HG03432 (cell line): ENCODE data around the gene HMGCS1.
"Not testable (repeated sequence)": the region's sequence is repeated elsewhere in the genome, so short reads cannot be mapped to it uniquely, and the experiment has no call there.

Source experiments
- ATAC-seq: cut with Tn5 transposase; IDR thresholded peaks from one replicate; pipeline ENCODE4 v1.9.1; 2021; ENCODE audit warnings: mild to moderate bottlenecking, moderate library complexity; ENCODE audit not compliant: unreplicated experiment

The HMGCS1 gene

DNA sequence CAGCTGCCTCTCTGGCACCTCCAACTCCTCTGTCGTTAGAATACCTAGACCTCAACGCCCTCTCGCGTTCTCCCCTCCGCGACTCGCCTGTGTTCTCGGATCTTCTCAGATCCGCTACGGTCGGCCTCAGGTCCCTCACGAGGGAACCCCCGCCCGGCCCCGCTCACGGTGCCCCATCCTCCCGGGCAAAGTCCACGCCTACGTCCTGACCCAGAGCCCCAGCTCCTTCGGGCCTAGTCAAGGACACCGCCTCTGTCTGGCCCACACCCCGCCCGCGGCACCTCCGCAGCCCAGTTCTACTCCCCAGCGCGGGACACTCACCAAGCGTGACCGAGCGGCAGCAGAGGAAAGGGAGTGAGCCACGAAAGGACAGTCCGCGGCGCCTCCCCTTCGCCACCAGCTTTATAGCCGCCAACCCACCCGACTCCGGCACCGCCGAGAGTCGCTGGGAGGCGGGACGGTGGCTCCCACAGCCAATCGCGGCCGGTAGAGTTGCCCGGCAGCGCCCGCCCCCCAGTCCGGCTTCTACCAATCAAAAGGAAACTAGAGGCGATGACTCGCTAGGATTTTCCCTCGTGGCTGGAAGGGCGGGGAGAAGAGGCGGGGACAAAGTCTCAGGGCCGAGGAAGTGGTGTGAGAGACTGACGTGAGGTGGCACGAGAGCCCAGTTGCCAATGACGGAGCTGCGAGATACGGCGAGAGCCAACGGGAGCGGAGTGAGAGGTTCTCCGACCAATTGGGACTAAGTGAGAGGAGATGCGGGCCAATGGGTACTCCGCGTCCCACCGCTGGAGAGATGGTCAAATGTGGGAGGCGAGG, at the start of gene HMGCS1:
Gene HMGCS1 (minus strand): TSS at position 378 of the 819 bp plus-strand sequence. CDS start 14,447 bp downstream, outside the sequence.
- ATAC-seq = peak; percentile 95

DNA sequence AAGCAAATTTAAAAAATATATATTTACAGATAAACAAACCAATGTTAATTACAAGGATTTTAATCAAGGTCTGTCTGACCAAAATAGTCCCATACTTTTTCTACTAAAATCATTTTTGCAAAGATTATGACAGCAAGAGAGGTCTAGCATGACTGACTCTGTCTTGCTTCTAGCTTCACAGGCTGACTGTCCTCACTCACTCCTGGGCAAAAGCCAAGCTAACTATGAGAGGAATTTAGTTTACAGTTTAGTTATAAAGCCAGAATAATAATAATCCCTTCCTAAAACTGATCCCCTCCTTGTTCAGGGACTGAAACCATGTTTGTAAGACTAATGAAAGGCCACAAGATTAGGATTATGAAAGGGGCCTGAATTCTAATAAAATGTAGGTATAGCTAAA, 45.5 kb upstream of the HMGCS1 start:
- no peak for ATAC-seq

DNA sequence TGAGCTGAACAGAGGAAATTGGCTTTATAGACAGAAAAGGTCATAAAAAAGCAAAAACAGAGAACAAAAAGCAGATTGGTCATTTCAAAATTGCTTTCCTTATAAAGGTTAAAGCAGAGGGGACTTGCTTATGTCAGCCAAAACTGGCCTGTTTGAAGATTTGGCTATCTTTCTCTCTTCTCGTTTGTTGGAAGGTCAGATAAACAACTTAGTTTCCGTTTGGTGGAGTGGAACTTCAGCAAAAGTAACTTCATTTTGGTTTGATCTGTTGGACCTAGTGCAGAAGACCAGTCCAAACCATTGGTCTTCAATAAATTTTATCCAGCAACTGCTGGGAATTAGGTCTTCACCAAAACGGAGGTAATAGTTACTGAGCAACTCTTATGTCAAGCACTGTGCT, 45.1 kb upstream of the HMGCS1 start:
- ATAC-seq = no peak

DNA sequence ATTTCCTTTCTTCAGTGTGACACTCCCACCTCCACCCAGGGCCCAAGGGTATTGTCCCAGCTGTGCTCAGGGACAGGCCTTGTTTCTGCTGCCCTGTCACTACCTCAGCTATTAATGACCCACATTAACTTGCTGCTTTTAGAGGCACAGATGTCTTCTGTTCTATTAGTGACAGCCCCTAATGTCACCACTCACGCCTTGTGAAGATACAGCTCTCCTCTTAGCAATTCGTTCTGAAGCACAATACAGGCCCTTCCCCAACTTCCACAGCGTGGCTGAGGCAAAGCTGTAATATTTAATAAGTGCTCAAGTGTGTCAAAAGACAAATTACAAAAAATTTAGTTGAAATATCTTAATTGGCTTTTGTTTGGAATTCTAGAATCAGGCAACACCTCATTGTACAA, 44.7 kb upstream of the HMGCS1 start:
- ATAC-seq = no peak

DNA sequence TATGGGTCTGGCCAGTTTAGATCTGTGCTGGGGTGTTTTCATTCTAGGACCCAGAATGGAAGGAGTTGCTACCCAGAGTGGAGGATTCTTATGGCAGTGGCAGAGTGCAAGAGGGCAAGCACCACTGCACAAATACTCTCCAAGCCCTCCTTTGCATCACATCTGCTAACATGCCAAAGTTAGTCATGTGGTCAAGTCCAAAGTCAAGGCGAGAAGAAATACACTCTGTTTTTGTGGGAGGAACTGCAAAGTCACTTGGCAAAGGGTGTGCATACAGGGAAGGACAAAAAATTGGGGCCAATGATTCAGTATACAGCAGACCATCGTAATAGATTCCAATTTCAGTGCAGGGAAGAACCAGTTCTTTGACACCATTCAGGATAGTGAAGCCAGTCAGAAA, 43.9 kb upstream of the HMGCS1 start:
- ATAC-seq = no peak

DNA sequence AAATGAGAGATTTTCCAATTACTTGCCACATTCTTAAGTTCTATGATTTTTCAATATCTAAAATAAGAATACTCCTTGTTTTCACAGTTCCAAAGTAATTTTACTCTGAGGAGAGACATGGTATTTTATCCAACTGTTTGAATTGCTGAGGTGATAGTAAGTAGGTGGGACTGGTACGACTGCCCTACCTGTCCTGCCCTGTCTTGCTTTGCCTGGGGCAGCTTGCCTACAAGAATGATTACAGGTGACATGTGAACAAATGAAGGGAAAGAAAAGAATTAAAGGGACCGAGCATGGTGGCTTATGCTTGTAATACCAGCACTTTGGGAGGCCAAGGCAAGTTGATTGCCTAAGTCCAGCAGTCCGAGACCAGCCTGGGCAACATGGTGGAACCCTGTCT, 41.6 kb upstream of the HMGCS1 start:
- no peak for ATAC-seq

DNA sequence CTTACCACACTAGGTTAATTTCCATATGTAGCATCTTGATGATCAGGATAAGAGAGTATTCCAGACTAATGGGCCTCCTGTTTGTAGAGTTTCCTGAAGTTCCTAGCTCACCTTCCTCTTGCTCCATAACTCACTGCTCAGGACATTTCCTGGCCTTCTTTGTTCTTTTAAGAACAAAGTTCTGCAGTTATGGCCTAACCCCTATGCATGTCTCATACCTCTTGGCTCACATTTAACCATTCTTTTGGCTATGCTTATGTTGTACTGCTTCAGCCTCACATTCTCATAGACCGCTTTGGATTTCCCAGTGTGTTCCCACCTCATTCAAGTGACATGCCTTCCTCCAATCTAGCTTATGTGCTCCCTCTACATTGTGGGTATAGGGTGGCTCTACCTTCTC, 40.5 kb upstream of the HMGCS1 start:
- no peak for ATAC-seq

DNA sequence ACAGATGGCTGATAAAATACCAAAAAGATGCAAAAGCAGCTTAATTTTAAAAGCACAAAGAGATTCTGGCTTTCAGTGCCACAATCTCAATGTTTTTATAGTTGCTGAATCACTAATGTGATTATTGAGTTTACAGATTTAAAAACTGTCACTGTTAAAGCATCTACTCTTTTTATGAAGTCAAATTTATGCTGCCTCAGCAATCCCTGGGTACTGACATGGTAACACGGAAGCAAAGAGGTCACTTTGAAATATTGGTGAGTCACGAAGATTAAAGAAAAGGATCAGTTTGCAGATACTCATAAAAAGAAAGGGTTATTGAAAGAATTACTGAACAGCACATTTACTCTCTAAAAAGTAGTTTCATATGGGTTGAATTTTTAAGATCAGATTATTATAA, 39.7 kb upstream of the HMGCS1 start:
- ATAC-seq = no peak

DNA sequence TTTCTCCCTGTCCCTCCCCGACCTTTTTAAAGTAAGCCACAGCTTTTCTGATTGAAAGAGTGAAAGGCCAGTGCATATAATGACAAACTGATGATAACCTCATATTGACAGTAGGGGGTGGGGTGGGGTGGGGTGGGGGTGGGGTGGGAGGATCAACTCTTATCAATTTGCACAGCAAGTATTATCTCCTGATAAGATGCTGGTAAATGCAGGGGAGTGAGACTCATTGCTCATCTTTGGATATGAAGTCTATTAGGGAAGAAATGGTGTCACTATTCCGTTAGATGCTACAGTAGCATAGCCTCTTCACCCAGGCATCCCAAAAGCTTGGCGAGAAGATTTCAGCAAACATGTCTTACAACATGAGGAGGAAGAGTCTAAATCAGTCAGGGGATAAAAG, 38.9 kb upstream of the HMGCS1 start:
- no peak for ATAC-seq

DNA sequence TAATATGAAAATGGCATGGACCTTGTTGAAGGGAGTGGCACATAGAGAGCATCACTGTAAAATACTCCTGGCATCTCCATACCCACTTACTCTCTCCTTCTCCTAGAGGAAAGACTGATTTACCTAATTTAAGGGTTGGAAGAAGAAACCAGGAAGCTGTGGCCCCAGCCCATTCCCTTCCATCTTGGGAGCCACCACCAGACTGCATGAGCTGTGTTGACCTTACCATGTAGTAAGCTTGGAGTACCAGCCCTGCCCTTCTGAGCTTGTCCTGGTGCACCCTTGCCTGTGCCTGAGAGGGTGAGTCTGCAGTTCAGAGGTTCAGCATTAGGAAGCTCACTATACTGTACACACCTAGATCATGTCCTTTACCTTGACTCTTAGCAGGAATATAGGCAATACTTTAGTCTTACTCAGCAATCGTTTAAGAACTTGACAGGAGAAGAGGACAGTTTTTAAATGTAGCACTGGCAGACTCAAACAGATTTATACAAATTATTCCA, 35.7 kb upstream of the HMGCS1 start:
- no peak for ATAC-seq

DNA sequence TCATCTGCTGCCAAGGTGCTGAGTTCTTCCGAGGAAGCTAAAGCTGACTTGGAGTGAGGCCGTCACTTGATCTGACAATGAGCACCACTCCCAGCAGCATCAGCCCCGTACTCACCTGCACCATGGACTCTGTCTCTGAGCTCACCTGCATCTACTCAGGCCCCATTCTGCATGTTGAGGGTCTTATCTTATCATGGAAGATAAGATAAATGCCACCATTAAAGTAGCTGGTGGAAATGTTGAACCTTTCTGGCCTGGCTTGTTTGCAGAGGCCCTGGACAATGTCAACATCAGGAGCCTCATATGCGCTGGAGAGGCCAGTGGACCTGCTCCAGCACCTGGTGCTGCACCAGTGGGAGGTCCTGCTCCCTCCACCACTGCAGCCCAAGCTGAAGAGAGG, 35.0 kb upstream of the HMGCS1 start:
- no peak for ATAC-seq

DNA sequence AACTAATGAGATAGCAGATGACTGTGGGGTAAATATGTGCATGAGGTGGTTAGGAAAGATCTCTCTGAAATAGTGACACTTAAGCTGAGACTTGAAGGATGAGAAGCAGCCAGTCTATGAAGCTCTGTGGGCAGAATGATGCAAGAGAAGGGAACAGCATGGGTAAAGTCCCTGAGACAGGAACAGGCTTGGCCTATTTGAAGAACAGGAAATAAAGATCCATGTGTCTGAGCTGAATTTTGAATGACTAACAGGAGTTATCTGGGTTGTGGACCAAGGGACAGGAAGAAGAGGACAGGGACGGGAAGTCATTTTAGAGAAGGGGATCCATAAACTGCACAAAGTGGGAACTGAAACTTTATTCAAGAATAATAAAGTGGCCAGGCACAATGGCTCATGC, 25.6 kb upstream of the HMGCS1 start:
- ATAC-seq = no peak

DNA sequence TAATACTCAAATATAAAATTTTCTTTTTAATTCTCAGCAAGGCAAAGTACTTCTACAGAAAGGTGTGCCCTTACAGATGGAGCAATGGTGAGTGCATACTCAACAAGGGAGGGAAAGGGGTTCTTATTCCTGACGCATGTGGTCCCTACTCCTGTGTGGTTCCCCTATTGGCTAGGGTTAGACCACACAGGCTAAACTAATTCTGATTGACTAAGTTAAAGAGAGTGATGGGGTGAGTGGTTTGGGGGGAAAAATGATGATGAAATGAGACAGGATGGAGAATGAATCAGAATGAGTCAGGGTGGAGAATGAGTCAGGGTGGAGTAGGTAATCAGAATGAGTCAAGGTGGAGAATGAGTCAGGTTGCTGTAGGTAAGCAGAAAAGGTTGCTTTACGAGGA, 22.9 kb upstream of the HMGCS1 start:
- ATAC-seq = no peak

DNA sequence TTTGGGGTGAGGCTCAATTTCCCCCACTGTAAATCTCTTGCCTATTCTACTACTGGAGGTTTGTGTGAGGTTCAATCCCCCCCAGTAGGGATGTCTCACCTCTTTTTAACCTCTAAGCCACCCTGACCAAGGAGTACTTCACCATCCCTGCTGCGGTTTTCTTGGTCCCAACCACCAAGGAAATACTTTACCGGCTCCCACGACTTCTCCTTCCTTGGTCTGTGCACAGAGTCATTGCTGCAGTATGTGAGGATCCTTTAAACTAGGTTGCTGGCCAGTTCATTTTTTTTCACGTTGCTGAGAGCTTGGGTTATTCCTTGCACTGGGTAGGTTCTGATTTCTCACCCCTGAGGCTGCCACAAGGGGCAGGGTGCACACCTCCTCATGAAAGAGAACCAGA, 22.5 kb upstream of the HMGCS1 start:
- ATAC-seq = no peak

DNA sequence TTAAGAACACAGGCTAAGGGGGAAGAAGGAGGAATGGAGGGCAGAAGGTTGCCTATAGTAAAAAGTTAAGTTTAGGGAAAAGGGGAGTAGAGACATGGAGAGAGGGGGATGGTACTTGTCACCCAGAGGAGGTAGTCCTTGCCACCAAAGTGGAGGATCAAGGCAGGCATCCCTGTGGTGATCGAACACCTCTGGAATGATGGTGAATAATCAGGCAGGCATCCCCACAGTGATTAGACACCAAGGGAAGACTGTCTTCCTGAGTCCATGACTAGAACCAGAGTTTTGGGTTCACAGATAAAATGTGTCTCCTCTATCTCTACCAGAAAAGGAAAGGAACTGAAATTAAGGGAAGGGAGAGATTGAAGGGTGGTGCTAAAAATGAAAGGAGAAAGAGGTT, 19.2 kb upstream of the HMGCS1 start:
- no peak for ATAC-seq

DNA sequence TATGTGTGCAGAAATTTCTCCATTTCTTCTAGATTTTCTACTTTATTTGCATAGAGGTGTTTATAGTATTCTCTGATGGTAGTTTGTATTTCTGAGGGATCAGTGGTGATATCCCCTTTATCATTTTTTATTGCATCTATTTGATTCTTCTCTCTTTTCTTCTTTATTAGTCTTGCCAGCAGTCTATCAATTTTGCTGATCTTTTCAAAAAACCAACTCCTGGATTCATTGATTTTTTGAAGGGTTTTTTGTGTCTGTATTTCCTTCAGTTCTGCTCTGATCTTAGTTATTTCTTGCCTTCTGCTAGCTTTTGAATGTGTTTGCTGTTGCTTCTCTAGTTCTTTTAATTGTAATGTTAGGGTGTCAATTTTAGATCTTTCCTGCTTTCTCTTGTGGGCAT, 12.4 kb upstream of the HMGCS1 start:
- ATAC-seq = not testable (repeated sequence)

DNA sequence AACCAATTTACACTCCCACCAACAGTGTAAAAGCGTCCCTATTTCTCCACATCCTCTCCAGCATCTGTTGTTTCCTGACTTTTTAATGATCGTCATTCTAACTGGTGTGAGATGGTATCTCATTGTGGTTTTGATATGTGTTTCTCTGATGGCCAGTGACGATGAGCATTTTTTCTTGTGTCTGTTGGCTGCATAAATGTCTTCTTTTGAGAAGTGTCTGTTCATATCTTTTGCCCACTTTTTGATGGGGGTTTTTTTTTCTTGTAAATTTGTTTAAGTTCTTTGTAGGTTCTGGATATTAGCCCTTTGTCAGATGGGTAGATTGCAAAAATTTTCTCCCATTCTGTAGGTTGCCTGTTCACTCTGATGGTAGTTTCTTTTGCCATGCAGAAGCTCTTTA, 10.3 kb upstream of the HMGCS1 start:
- not testable (repeated sequence) for ATAC-seq

DNA sequence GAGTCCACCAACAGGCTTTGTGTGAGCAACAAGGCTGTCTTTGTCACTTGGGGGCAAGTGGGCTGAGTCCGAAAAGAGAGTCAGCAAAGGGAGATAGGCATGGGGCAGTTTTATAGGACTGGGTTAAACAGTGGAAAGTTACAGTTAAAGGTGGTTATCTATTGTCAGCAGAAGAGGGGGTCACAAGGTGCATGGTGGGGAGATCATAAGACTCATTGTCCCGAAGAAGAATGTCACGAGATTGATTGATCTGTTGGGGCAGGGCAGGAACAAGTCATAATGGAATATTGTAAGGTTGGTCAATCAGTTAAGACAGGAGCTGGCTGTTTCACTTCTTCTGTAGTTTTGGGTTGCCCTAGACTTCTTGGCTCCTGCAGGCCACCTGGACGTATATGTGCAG, 7.6 kb upstream of the HMGCS1 start:
- ATAC-seq = no peak

DNA sequence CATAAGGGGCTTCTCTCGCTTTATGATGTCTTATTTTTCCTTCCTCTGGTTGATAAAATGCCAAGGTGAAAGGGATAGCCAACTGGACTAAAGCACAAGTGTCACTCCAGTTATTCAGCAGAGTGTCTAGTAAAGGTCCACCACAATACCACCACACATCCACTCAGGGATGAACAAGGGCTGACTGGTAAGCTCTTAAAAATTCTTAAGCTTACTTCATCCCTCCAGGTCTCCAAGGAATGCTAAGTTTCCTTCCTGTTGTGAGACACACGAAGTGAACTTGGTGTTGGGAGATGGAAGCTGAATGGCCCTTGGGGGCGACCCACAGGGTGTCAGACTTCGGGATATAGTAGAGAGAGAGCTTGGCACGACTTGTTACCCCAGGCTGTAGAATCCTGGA, 3.2 kb upstream of the HMGCS1 start:
- ATAC-seq = no peak

DNA sequence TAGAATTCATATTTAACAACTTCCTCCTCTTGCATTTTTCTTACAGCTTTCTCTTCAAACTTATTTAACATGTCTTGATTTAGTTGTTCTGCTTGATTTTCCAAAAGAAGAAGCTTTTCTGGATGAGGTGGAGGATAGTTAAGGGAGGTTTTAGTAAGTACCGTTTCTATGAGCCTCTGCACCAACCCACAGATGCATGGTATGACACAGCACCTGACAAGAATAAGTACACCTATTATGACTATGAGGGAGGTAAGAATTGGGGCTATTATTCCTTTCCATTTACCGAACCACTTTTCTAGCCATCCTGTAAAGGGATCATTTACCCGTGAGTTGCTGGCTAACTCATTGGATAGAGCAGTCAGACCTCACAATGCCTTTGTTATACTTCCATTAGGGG, 2.5 kb upstream of the HMGCS1 start:
- ATAC-seq = no peak

DNA sequence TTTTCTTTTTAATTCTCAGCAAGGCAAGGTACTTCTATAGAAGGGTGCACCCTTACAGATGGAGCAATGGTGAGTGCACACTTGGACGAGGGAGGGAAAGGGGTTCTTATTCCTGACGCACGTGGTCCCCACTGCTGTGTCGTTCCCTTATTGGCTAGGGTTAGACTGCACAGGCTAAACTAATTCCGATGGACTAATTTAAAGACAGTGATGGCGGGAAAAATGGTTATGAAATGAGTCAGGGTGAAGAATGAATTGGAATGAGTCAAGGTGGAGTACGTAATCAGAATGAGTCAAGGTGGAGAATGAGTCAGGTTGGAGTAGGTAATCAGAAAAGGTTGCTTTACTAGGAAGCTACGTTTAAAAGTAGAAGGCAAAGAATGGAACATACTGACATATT, 2.1 kb upstream of the HMGCS1 start:
- ATAC-seq = no peak

DNA sequence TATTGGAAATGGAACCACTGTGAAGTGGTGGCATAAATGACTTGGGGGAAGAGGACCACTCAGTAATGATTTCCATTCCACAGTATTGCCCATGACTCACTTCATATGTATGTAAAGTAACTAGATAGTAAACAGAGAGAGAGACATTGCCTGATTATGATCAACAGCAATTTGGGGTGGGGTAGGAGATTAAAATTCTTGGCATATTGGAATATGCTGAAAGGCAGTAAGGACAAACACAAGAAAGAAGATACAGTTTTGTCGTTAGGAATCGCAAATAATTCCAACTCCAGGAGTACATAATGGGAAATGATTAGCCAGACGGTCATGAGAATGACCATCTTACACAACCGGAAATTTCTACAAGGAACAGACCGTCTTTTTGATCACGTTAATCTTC, 1.5 kb upstream of the HMGCS1 start:
- ATAC-seq = no peak
